Upper lobe of left lung (tissue), 4 donors: ENCODE measurements around the gene OR2T2.
"Not testable (repeated sequence)": the region's sequence is repeated elsewhere in the genome, so short reads cannot be mapped to it uniquely, and the experiment has no call there.

Source experiments
- CTCF ChIP-seq, 6 experiments: fragments of 450-650 bp in 4 of 6; fragments of 200-600 bp in 2 of 6; sonication (generic) in 2 of 6; IDR thresholded peaks; one replicate each; pipeline ENCODE4 v1.5.1; 2016 to 2019; ENCODE audit warnings: antibody characterized with exemption in 6 of 6
- EP300 ChIP-seq, 4 donors: sonication (generic); formaldehyde crosslinking; IDR thresholded peaks; one replicate each; pipeline ENCODE4 v1.5.1; 2017; ENCODE audit warnings: antibody characterized with exemption in 4 of 4, control low read depth in 2 of 4
- POLR2A ChIP-seq, 4 donors: fragments of 450-650 bp; IDR thresholded peaks; one replicate each; pipeline ENCODE4 v1.5.1; 2016 to 2017; ENCODE audit warnings: antibody characterized with exemption in 4 of 4, mild to moderate bottlenecking in 2 of 4
- POLR2AphosphoS5 ChIP-seq, 2 donors: sonication (generic); formaldehyde crosslinking; IDR thresholded peaks; one replicate each; pipeline ENCODE4 v1.5.1; 2017; ENCODE audit warnings: antibody characterized with exemption in 2 of 2

- TF ChIP-seq POLR2AphosphoS5, POLR2A, CTCF, EP300 (IDR thresholded peaks at IDR 0.05): not testable (repeated sequence)
Observed at GRCh38 chr1:248496661-248497060, 51.2 kb downstream of the OR2T2 start.
